ENCODE data around the gene KMT2D. TPM values are rescaled to one million over a fixed set of nuclear protein-coding genes. Genes with fewer than 3 reads are reported as not detected.

Gene KMT2D
- total RNA-seq, 2 donors from 2014 or later, result 118 to 123 TPM

GRCh38 chr12:49026101-49026500, 34.5 kb downstream of the KMT2D start:
- Histone ChIP-seq H3K9me3 (ENCODE audit: control insufficient read depth, low read length) (no peaks in the 10 kb centered on the region), H3K4me3 (ENCODE audit: low read length) (no peak overlapping the region), H3K27ac (ENCODE audit: low read depth, low read length) (no peak overlapping the region), H3K27me3 (ENCODE audit: control insufficient read depth, insufficient read depth, low read length, poor library complexity, severe bottlenecking) (no peaks in the 10 kb centered on the region), H3K36me3 (ENCODE audit: control insufficient read depth, insufficient read depth, low read length) (peaks cover 89% of the 10 kb centered on the region), H3K9ac (ENCODE audit: extremely low read depth, low read length, poor library complexity, severe bottlenecking) (no peak overlapping the region), H3K4me1 (ENCODE audit: control insufficient read depth, insufficient read depth, low read length) (no peaks in the 10 kb centered on the region)
- no peak overlapping the region for H3K4me3 Mint-ChIP-seq
- TF ChIP-seq, protein P1, sequence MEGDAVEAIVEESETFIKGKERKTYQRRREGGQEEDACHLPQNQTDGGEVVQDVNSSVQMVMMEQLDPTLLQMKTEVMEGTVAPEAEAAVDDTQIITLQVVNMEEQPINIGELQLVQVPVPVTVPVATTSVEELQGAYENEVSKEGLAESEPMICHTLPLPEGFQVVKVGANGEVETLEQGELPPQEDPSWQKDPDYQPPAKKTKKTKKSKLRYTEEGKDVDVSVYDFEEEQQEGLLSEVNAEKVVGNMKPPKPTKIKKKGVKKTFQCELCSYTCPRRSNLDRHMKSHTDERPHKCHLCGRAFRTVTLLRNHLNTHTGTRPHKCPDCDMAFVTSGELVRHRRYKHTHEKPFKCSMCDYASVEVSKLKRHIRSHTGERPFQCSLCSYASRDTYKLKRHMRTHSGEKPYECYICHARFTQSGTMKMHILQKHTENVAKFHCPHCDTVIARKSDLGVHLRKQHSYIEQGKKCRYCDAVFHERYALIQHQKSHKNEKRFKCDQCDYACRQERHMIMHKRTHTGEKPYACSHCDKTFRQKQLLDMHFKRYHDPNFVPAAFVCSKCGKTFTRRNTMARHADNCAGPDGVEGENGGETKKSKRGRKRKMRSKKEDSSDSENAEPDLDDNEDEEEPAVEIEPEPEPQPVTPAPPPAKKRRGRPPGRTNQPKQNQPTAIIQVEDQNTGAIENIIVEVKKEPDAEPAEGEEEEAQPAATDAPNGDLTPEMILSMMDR (conservative IDR thresholded peaks at IDR 0.05), result no peak
- DNase-seq, result no peak
- no peaks in the 10 kb centered on the region for H3K4me1 Mint-ChIP-seq
- WGBS, 2 experiments (ENCODE audit: insufficient coverage in 1 of 2, insufficient read length in 1 of 2), result 95 to 96% methylated on average over 21 of the region's 21 CpGs
- peaks cover 81% of the 10 kb centered on the region for H3K36me3 Mint-ChIP-seq (ENCODE audit: low read depth)
- no peak overlapping the region for H3K27ac Mint-ChIP-seq
- H3K27me3 Mint-ChIP-seq (ENCODE audit: insufficient read depth), result no peaks in the 10 kb centered on the region
- no peaks in the 10 kb centered on the region for H3K9me3 Mint-ChIP-seq

- no peak overlapping the region for H3K27ac ChIP-seq (ENCODE audit: low read depth, low read length)
- no peaks in the 10 kb centered on the region for H3K9me3 ChIP-seq (ENCODE audit: control insufficient read depth, low read length)
- H3K4me1 ChIP-seq (ENCODE audit: control insufficient read depth, insufficient read depth, low read length), result no peaks in the 10 kb centered on the region
- H3K36me3 ChIP-seq (ENCODE audit: control insufficient read depth, insufficient read depth, low read length), result peaks cover 82% of the 10 kb centered on the region
- DNase-seq, result no peak
- H3K4me3 ChIP-seq (ENCODE audit: low read length), result no peak overlapping the region
- Mint-ChIP-seq H3K27ac (no peak overlapping the region), H3K36me3 (ENCODE audit: low read depth) (peaks cover 82% of the 10 kb centered on the region), H3K4me1 (no peaks in the 10 kb centered on the region), H3K9me3 (no peaks in the 10 kb centered on the region), H3K27me3 (ENCODE audit: insufficient read depth) (no peaks in the 10 kb centered on the region), H3K4me3 (no peak overlapping the region)
- no peaks in the 10 kb centered on the region for H3K27me3 ChIP-seq (ENCODE audit: control insufficient read depth, insufficient read depth, low read length, poor library complexity, severe bottlenecking)
- TF ChIP-seq, protein P1 (conservative IDR thresholded peaks at IDR 0.05), result no peak
- H3K9ac ChIP-seq (ENCODE audit: extremely low read depth, low read length, poor library complexity, severe bottlenecking), result no peak overlapping the region
- 96 to 100% methylated on average over 2 to 4 of the region's 4 CpGs for WGBS, 2 experiments (ENCODE audit: insufficient coverage in 1 of 2, insufficient read length in 1 of 2)
Observed at GRCh38 chr12:49025463-49025862, 35.1 kb downstream of the KMT2D start.

DNA sequence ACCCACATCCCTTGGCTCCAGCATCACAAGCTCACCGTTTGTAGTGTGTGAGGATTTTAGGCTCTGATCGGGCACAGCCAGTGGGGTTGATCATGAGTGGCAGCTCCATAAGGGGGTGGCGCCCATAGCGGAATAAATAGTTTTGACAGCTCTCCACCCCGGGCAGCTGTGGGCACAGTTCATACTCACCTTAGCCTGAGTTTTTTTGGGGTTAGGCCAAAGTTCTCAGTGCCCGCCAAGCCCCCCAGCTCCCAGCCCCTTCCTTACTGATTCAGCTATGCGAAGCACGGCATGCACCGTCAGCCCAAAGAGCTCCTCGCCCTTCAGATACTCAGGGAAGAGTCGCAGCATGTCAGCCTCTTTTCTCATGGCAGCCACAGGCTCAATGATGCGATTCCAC, 36.1 kb downstream of the KMT2D start:
- WGBS, 2 experiments (ENCODE audit: insufficient coverage in 1 of 2, insufficient read length in 1 of 2), result 90 to 97% methylated on average over 6 to 12 of the region's 12 CpGs
- TF ChIP-seq, protein P1 (conservative IDR thresholded peaks at IDR 0.05), result no peak
- Histone ChIP-seq H3K27ac (ENCODE audit: low read depth, low read length) (no peak overlapping the region), H3K27me3 (ENCODE audit: control insufficient read depth, insufficient read depth, low read length, poor library complexity, severe bottlenecking) (no peaks in the 10 kb centered on the region), H3K4me3 (ENCODE audit: low read length) (no peak overlapping the region), H3K9me3 (ENCODE audit: control insufficient read depth, low read length) (no peaks in the 10 kb centered on the region), H3K4me1 (ENCODE audit: control insufficient read depth, insufficient read depth, low read length) (no peaks in the 10 kb centered on the region), H3K9ac (ENCODE audit: extremely low read depth, low read length, poor library complexity, severe bottlenecking) (no peak overlapping the region), H3K36me3 (ENCODE audit: control insufficient read depth, insufficient read depth, low read length) (peaks cover 75% of the 10 kb centered on the region)
- peaks cover 74% of the 10 kb centered on the region for H3K36me3 Mint-ChIP-seq (ENCODE audit: low read depth)
- DNase-seq, result no peak
- H3K4me1 Mint-ChIP-seq, result peaks cover 4% of the 10 kb centered on the region
- no peaks in the 10 kb centered on the region for H3K9me3 Mint-ChIP-seq
- H3K4me3 Mint-ChIP-seq, result no peak overlapping the region
- no peaks in the 10 kb centered on the region for H3K27me3 Mint-ChIP-seq (ENCODE audit: insufficient read depth)
- H3K27ac Mint-ChIP-seq, result no peak overlapping the region
